GM21360 (cell line): Measurements from ENCODE around the gene ATG2A.

Experiments used
- ATAC-seq: cut with Tn5 transposase; IDR thresholded peaks from one replicate; pipeline ENCODE4 v1.9.1; 2021; ENCODE audit warnings: mild to moderate bottlenecking, moderate library complexity; ENCODE audit not compliant: unreplicated experiment

ATG2A gene

DNA sequence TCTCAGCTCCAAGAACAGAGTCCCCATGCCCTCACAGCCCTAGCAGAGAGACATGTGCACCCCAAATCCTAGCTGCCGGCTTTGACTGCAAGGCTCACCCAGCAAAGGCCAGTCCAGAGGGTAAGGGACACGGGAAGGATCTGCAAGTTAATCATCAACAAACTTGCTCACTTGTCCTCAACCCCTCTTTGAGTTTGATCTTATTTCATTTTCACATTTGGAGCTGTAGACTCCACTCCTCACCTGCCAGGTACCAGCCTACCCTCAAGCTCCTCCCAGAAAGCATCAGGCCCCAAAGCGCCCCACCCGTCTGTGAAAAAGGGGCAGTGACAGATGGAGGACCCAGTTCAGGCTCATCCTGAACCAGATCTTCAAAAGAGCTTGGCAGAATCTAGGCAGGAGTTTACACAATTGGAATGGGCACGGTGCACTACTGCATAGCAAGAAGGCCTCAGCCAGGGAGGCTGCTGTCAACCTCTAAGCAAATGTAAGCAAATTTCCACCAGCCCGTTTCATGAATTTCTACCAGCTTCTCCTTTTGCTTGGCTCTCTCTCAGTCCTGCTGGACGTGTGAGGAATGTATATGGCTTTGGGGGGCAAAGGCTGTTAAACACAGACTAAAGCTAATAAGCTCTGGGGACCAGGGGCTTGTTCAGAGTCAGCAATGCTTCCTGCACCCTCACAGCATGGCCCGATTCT lies 44.1 kb downstream of the ATG2A start:
- ATAC-seq: no peak

DNA sequence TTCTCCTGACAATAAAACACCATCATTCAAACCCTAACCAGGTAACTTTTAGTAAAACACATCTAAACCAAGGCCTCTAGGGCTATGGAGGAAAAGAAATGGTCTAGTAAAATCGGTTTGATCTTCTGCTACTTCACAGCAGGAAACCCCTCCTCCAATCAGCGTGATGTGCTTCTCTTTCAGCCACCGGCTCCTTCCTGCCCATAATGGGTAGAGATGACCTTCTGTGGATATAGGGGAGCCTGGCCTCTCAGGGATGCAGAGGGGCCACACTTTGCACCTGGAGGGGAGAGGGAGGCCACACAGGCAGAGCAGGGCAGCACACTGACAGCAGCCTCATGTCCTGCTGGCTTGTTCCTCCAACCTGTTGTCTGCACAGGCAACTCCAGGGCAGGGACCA lies 45.5 kb downstream of the ATG2A start:
- no peak for ATAC-seq

DNA sequence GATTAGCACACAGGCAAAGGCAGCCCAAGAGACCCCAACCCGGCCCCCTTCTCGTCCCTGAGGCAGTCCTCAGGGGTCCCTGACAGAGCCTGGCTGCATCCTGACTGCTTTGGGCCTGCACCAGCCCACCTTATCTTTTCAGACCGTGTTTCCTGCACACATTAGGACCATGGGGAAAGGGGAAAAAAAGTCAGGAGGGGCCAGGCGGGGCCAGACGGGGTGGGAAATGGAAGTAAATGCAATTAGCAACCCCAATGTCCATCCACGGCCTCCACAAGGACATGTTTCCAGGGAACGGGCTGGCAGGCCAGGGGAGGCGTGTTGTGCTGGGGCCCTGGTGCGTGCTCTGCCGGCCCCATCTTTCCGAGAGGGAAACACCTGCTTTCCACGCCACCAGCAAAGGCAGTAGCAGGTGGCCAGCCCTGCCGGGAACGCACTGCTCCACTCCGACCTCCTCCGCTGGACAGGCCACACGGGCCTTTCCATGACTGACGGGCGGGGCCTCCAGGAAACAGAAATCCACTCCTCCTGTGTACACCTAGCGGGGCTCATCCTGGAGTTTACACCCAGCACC lies 46.0 kb downstream of the ATG2A start:
- no peak for ATAC-seq

DNA sequence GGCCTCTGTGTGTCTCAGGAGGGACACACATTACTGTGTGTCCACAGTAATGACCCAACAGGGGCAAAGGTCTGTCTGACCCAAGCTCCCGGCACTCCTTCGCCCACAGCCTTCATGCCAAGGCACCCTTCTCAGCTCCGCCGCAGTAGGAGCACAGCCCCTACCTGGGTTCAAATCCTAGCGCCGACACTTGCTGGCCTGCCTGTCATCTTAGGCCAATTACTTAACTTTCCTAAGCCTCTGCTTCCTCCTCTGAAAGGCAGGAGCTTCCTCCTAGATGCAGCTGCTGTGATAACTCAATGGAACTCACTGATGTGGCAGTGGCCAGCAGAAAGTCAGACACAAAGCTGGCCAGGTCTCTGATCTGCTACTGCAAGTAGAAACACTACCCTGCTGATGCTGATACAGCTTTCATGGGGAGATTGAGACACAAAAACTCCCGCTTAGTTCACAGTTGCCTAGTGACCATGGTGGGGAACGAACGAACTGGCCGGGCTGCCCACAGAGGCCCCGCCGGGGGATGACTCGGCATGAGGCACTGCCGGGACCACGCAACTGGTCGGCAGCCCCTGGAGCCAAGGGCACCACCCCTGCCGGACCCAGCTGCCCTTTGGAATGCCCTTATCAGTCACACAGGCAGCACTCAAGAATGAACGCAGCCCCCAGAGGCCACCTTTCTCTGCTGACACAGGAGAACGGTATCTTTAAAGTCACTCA lies 46.7 kb downstream of the ATG2A start:
- no peak for ATAC-seq

DNA sequence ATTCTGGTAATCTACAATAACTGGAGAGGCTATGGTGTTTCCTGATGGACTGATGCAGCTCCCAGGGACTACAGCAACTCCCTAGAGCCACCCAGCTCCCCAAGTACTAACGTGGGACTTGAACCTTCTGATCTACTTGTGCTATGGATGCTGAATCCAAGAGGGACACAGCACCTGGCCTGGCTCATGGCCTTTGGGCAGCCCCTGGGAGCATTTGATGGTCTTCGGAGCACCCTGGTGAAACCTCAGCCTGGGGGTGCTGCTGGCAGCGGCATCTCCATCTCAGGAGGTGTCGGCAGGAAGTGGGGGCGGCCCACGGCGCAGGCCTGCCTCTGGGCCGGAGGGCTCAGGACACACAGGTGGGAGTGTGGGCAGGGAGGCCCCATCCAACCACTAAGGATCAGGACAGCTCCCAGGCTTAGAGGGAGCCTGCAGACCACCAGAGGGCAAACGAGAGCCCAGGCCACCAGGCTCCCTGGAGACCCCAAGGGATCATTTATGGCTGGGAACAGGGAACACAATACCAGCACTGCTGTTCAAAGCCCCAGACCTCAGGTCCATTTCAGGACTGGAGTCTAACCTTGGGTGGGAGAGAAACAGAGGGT lies 47.3 kb downstream of the ATG2A start:
- no peak for ATAC-seq

DNA sequence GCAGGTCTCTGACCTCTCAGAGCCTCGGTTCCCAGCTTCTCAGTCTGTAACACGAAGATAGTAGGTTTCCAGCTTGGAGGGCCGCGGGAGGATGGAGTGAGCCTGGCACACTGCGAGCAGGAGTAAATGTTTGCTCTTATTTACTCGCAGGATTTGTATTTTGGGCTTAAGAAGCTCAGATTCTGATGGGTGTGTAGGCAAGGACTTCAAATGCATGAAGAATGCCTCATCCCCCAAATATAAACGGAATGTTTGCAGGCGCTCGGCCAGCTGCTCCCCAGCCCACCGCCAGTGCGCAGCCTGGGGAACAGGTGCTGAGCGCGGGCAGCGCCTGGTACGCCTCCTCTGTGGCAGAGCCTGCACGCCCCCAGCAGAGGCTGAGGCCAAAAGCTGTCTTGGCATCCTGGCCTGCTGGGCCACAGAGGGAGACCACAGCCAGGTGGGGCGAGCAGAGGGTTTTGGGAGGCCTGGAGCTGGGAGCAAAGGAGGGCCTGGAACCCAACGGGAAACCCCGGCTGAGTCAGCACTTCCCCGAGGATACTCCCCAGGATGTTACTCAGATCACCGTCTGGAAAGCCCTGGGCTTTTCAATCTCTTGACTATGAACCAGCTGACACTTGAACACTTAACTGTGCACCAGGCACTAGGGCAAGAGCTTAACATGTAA lies 48.0 kb downstream of the ATG2A start:
- no peak for ATAC-seq

DNA sequence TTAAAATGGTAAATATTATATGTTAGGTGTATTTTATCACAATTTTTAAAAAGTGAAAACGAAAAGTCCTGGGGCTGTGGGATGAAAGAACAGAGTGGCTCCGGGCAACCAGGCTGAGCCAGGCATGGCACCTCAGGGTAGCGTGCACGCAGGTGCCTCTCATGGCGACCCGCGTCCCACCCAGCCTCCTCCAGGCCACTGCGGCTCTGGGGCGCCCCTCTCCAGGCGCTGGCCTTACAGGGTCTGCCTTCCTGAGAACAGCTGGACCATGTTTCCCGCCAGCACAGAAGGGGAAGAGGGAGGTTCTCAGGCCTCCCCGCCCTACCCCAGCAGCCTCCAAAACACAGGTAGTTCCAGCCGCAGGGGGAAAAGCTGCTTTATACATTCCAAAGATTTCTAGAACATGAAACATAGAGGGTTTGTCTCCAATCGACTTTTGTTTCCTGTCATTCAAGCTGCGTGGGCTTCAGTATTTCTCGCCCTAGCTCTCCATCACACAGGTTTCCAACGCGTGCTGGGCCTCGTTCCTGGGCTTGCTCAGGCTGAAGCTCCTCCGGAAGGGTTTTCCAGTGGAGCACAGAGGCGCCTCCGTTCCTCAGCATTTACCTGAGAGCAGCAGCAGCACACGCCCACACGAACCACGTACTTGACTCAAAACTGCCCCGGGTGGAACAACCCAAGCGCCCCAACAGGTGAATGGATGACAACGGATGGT lies 49.1 kb downstream of the ATG2A start:
- no peak for ATAC-seq

DNA sequence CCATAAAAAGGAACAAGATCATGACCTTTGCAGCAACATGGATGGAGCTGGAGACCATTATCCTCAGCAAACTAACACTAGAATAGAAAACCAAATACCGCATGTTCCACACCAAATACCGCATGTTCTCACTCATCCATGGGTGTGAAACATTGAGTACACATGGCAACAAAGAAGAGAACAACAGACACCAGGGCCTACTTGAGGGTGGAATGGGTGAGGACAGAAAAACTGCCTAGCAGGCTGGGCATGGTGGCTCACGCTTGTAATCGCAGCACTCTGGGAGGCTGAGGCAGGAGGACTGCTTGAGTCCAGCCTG lies 50.9 kb downstream of the ATG2A start:
- no peak for ATAC-seq

DNA sequence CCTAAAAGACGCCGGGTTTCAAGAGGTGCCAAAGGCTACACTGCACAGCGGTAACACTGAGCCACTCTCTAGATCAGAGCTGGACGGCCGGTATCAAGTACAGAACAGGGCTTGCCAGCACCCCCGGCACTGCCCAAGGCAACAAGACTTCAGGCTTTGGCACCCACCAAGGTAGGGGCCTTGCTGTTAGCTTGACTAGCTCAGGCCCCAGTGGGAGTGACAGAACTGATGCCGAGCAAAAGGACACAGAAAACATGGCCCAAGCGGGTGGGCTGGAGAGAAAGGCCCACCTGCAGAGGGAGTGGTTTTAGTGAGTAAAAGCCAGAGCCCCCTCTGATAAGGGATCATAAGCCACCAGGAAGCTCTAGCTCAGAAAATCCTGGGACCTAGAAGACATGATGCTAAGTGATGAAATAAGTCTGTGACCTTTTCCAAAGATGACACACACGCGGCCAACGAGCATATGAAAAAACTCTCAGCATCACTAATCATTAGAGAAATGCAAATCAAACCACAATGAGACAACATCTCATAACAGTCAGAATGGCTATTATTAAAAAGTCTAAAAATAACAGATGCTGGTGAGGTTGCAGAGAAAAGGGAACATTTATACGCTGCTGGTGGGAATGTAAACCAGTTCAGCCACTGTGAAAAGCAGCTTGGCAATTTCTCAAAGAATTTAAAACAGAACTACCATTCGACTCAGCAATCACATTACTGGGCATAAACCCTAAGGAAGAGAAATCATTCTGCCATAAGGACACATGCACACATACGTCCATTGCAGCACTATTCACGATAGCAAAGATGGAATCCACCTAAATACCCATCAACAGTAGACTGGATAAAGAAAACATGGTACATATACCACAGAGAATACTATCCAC lies 51.5 kb downstream of the ATG2A start:
- ATAC-seq: no peak

DNA sequence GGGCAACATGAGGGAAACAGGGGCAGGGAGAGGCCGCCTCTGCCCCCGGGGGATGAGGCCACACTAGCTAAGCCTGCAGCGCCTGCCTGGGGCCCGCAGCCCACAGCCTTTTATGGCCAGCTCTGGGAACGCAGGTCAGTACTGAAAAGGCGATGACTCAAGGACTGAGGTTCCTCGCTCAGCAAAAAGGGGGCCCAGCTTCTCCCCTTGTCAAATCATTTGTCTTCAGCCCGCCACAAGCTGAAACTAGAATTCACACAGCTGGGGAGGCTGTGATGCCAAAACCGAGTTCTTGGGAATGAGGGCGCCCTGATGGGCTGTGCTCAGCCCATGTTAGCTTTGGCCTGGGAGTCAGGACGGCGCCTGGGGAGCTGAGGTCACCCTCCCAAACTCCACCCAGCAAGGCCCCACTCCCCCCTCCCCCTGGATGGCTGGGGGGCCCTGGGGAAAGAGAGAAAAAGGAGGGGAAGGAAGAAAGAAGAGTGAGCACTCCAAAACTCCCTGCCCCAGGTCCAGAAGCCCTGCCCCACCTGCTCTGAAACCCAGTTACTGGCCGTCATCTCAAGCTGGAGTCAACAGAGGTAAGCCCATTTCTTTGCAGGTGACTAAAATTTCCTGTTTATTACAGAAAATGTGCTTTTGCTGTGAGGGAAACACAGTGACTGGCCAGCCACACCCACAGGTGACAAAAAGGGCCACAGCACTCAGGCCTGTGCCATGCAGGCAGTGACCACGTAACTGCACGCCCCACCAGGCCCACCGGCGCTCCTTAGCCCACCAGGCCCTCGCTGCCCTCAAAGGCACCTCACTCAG lies 52.3 kb downstream of the ATG2A start:
- ATAC-seq: no peak

DNA sequence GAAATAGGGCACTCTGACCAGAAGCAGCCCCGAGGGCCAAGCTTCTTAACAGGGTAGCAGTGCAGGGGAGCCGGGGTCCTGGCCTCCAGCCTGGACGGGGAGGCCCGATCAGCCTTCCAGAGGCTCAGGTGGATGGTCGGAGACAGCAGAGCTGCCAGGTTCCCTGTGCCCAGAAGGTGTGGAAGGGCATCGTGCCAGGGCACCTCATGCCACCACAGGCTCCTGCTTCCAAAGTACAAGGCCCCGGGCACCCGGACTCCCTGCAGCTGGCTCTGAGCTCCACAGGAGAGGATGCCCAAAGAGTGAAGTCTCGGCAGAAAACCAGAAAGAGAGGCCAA lies 52.9 kb downstream of the ATG2A start:
- no peak for ATAC-seq

DNA sequence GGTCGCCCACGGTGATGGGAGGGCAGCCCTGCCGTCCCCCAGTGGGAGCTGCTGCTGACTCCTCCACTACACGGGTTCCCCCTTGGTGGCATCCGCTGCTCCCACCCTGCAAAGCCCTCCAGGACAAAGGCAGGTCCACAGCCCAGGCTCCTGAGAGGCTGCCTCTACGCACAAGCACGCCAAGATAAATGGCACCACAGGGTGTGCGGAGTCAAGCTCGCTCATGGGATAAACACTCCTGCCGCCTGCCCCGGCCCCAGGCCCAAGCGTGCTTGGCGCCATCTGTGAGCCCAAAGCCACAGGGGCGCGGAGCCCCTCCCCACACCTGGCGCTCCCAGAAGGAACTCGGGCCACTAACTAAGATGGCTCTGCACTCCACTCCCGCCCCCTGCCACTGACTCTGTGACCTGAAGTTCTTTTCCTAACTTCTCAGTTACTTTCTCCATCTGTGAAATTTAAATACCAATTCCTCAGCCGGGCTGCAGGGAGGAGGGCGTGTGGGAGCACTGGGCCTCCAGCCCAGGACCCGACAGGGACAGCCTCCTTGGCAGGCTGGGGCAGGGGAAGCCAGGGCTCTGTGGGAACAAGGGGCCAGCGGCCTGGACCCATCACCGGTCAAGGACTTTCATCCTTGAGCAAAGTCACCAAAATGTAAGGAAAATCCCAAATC lies 53.5 kb downstream of the ATG2A start:
- ATAC-seq: no peak

DNA sequence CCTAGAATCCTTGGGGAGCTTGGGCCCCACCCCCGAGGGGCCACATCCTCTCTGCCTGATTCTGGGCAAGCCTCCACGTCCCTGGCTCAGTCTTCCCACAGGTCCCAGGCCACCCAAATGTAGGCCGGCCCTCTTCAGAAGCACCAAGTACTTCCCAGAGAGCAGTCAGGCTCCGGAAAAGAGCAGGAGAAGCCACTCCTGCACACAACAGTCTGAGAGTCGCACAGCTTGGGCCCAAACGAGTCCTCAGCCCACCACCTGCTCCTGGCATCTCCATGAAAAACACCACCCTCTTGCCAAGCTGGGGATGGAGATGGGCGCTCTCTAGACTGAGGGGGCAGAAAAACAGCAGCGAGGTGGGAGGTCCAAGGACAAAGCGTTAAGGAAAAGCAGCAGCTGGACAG lies 54.0 kb downstream of the ATG2A start:
- no peak for ATAC-seq

DNA sequence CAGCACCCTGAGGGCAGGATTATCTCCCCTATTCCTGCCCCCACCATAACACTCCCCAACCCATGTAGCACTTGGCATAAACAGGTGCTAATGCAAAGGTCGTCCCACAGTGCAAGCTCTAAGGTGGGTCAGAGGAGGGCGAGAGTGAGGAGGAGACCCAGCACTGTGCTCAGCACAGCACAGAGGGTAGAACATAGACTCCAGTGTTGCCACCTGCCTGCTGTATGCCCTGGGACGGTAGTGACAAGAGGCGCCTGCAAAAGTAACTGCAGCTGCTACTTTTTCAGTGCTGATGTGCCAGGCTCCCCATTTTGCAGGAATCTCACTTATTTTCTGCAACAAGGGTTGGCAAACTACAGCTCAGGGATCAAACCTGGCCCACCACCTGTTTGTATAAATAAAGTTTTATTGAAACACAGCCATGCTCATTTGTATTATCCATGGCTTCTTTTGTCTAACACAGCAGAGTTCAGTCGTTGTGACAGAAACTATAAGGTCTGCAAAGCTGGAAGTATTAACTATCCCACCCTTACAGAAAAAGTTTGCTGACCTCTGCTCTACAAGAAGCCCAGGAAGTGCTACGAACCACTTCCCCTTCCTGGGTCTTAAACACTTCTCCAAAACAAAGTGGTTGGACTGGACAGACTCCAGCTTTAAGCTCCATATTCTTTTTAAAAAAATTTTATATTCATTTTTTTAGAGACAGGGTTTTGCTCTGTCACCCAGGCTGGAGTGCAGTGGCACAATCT lies 55.6 kb downstream of the ATG2A start:
- no peak for ATAC-seq

DNA sequence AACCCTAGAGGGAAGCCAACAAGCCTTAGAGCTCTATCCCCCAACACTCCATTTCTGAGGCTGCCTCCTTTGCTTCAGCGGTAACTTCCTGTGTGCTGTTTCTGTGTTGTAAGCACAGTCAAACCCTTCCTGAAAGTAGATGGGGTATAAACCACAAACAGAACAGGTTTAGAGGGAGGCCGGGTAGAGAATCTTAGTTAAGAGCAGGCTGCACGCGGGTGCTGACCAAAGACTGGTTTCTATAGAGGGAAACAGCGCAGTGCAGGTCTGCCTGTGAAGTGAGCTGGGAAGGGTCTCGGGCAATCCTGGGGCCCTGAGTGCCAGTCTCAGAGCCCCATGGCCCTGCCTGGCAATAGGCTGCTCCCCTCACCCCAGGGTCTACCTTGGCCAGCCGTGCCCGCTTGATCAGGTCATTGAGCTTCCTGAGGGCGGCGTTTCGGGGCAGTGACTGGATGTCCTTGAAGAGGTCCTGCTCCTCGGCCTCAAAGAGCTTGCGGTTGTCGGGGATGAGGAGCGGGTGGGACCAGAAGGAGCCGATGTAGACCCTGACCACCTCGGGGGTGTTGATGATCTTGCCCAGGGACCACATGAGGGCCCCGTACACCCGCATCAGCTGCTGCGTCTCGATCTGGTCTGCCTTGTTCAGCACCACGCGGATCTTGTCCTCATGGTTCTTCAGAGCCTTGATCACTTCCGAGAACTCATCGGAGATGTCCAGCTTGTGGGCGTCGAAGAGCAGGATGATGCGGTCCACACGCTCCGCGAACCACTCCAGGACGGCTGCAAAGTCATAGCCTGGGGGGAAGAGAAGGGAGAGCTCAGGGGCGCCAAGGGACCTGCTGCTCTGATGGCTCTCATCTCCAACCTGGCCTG lies 57.2 kb downstream of the ATG2A start:
- ATAC-seq: peak; percentile 65

DNA sequence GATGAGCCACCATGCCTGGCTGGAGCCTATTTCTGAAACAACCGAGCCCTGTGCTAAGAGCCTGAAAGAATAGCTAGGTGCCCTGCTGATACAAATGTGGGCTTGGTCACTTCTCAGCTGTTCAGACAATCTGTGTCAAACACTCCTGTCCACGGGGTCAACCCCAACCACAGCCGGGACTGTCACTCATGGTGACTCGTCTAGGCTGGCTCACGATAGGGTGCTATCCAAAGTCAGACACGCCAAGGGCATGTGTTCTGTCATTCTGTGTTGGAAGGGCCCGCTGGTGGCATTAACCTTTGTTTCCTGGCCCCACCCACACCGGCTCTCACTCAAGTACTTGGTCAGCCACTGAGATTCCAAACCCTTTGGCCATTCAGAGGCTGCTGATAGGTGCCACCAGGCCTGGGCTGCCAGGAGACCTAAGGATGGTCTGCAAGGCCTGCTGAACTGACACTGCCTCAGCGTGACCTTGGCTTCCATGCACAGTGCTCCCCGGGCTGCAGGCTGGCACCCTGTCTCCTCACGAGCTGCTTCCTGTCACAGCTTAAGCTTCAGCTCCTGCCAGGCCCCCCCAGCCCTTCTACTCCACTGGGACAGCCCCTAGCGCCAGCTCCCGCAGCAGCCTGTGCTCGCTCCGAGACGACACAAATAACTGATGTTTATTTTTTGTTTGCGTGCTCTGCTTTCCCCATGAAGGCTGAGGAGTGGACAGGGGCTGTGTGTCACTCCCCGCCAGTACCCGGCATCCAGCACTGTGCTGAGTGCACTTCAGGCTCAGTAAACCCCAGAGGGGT lies 58.3 kb downstream of the ATG2A start:
- no peak for ATAC-seq
